Measurements from ENCODE around the gene MEGF11. TPM values are rescaled to one million over a fixed set of nuclear protein-coding genes. Genes with fewer than 3 reads are reported as not detected.

MEGF11 gene
- total RNA-seq, 2 donors from 2014 or later = not detected

DNA sequence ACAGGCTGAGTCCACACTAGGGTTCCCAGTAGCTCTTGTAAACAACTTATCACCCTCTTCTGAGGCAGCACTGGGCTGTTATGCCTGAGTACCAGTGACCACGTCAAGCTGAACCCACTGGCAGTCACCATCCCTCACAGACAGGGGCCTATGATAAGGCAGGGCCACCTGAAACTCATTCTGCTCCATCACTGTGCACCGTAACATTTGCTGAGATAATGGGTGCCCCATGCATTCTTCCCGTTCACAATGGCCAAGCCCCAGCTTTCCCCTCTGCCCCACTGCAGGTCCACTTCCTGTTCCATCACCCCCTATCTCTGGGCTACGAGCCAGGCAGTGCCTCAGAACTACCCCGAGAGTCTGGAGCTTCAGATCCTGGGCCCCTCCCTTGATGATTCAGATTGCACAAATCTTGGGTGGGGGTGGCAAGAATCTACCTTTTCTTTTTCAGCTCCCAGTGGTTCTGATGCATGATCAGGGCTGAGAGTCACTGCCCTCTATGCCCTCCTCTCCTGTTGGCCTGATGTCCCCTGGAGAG, 226.2 kb downstream of the MEGF11 start:
- Histone ChIP-seq H3K4me3 (no peak overlapping the region), H3K27me3 (no peaks in the 10 kb centered on the region), H3K4me1 (no peaks in the 10 kb centered on the region), H3K27ac (no peak overlapping the region), H3K9me3 (no peaks in the 10 kb centered on the region), H3K36me3 (replicated peaks in 1 of 2; ENCODE audit: insufficient read depth in 1 of 2, low read depth in 2 of 2) (no peaks in the 10 kb centered on the region)
- ATAC-seq = no peak
- intact Hi-C loops (cut with DNase I) = no loop called here
- DNase-seq = no peak
- TF ChIP-seq CTCF (IDR thresholded peaks at IDR 0.05) (no peak), POLR2A (IDR thresholded peaks at IDR 0.05) (no peak)
- WGBS, 2 donors = 36 to 50% methylated on average over 3 to 5 of the region's 5 CpGs

DNA sequence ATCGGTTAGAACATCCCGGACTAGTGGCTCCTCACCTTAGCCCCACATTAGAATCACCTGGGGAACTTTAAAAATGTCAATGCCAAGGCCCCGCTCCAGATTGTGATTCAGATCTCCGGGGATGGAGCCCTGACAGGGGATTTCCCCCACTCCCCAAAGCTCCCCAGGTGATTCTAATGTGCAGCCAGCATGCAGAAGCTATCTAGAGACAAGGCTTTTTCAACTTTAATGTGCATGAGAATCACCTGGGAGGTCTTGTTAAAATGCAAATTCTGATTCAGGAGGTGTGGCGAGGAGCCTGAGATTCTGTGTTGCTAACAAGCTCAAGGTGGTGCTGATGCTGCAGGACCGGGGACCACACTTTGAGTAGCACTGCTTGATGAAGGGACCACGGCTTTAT, 227.6 kb downstream of the MEGF11 start:
- ATAC-seq (no peak), DNase-seq (no peak)
- H3K36me3 ChIP-seq (replicated peaks in 1 of 2; ENCODE audit: insufficient read depth in 1 of 2, low read depth in 2 of 2) = no peaks in the 10 kb centered on the region
- TF ChIP-seq POLR2A (IDR thresholded peaks at IDR 0.05) (no peak), CTCF (IDR thresholded peaks at IDR 0.05) (no peak)
- intact Hi-C loops (cut with DNase I) = no loop called here
- no peaks in the 10 kb centered on the region for H3K27me3 ChIP-seq
- H3K4me1 ChIP-seq = no peaks in the 10 kb centered on the region
- H3K27ac ChIP-seq = no peak overlapping the region
- H3K4me3 ChIP-seq = no peak overlapping the region
- no peaks in the 10 kb centered on the region for H3K9me3 ChIP-seq
- 65 to 71% methylated on average over 7 of the region's 7 CpGs for WGBS, 2 donors

GRCh38 chr15:66025015-66025452, 228.5 kb downstream of the MEGF11 start:
- Histone ChIP-seq H3K27ac (no peak overlapping the region), H3K36me3 (replicated peaks in 1 of 2; ENCODE audit: insufficient read depth in 1 of 2, low read depth in 2 of 2) (no peaks in the 10 kb centered on the region), H3K4me1 (no peaks in the 10 kb centered on the region), H3K27me3 (no peaks in the 10 kb centered on the region), H3K4me3 (no peak overlapping the region), H3K9me3 (no peaks in the 10 kb centered on the region)
- ATAC-seq (no peak), DNase-seq (no peak)
- intact Hi-C loops (cut with DNase I) = no loop called here
- WGBS, 2 donors = 33 to 38% methylated on average over 4 of the region's 4 CpGs
- TF ChIP-seq CTCF (IDR thresholded peaks at IDR 0.05) = no peak
- no peak for TF ChIP-seq POLR2A (IDR thresholded peaks at IDR 0.05)

GRCh38 chr15:66024116-66024515, 229.4 kb downstream of the MEGF11 start:
- Histone ChIP-seq H3K36me3 (replicated peaks in 1 of 2; ENCODE audit: insufficient read depth in 1 of 2, low read depth in 2 of 2) (no peaks in the 10 kb centered on the region), H3K27me3 (no peaks in the 10 kb centered on the region), H3K4me1 (no peaks in the 10 kb centered on the region), H3K9me3 (no peaks in the 10 kb centered on the region), H3K27ac (no peak overlapping the region), H3K4me3 (no peak overlapping the region)
- 93% methylated on average over 4 of the region's 4 CpGs; no CpG with 5 or more reads in 1 of the 2 donors for WGBS, 2 donors
- DNase-seq (no peak), ATAC-seq (no peak)
- intact Hi-C loops (cut with DNase I) = no loop called here
- TF ChIP-seq POLR2A (IDR thresholded peaks at IDR 0.05) (no peak), CTCF (IDR thresholded peaks at IDR 0.05) (no peak)

GRCh38 chr15:66023311-66023972, 230.1 kb downstream of the MEGF11 start:
- H3K27ac ChIP-seq = no peak overlapping the region
- intact Hi-C loops (cut with DNase I) = no loop called here
- no peaks in the 10 kb centered on the region for H3K9me3 ChIP-seq
- H3K36me3 ChIP-seq (replicated peaks in 1 of 2; ENCODE audit: insufficient read depth in 1 of 2, low read depth in 2 of 2) = no peaks in the 10 kb centered on the region
- WGBS, 2 donors = 76 to 77% methylated on average over 2 to 6 of the region's 6 CpGs
- no peaks in the 10 kb centered on the region for H3K4me1 ChIP-seq
- ATAC-seq (no peak), DNase-seq (no peak)
- no peak overlapping the region for H3K4me3 ChIP-seq
- no peaks in the 10 kb centered on the region for H3K27me3 ChIP-seq
- TF ChIP-seq CTCF (IDR thresholded peaks at IDR 0.05) = no peak
- no peak for TF ChIP-seq POLR2A (IDR thresholded peaks at IDR 0.05)
